Heart right ventricle (tissue), 16 donors: ENCODE data around the gene CDH2. TPM values are rescaled to one million over a fixed set of nuclear protein-coding genes. Genes with fewer than 3 reads are reported as not detected.

ENCODE experiments used
- ATAC-seq, 8 donors: fragments of 200-7000 bp; cut with Tn5 transposase; one replicate each; pipeline ENCODE4 v1.9.1; 2020; ENCODE audit warnings: mild to moderate bottlenecking in 8 of 8, moderate library complexity in 8 of 8, moderate number of reproducible peaks in 1 of 8
- DNase-seq, 2 donors: peaks; one replicate each; pipeline ENCODE4 v3.0.0-alpha.2; 2020
- H3K27ac ChIP-seq, 10 donors: fragments of 200-600 bp; sonication (generic) in 2 of 10; one replicate each; pipeline versions ENCODE4 v1.5.0 to v1.8.0; 2020 to 2022; ENCODE audit warnings: mild to moderate bottlenecking in 3 of 10
- H3K27me3 ChIP-seq, 7 donors: fragments of 200-600 bp; one replicate each; pipeline ENCODE4 v1.8.0; 2021 to 2022; ENCODE audit warnings: mild to moderate bottlenecking in 2 of 7
- H3K36me3 ChIP-seq, 9 donors: fragments of 200-600 bp; sonication (generic) in 1 of 9; one replicate each; pipeline versions ENCODE4 v1.5.0 to v1.8.0; 2020 to 2022; ENCODE audit warnings: mild to moderate bottlenecking in 2 of 9
- H3K4me1 ChIP-seq, 9 donors: fragments of 200-600 bp; sonication (generic) in 1 of 9; one replicate each; pipeline versions ENCODE4 v1.5.0 to v1.8.0; 2020 to 2022; ENCODE audit warnings: mild to moderate bottlenecking in 4 of 9
- H3K4me3 ChIP-seq, 10 donors: fragments of 200-600 bp; sonication (generic) in 2 of 10; one replicate each; pipeline versions ENCODE4 v1.5.0 to v1.8.0; 2020 to 2022; ENCODE audit warnings: mild to moderate bottlenecking in 7 of 10, moderate library complexity in 2 of 10
- H3K9me3 ChIP-seq, 11 donors: fragments of 200-600 bp in 10 of 11; sonication (generic) in 2 of 11; one replicate each; pipeline versions ENCODE4 v1.5.0 to v1.8.0; 2013 to 2022; ENCODE audit warnings: mild to moderate bottlenecking in 2 of 11, control low read depth in 1 of 11, moderate library complexity in 1 of 11
- CTCF ChIP-seq, 9 donors: fragments of 200-600 bp; sonication (generic) in 2 of 9; IDR thresholded peaks; one replicate each; pipeline versions ENCODE4 v1.5.0 to v1.8.0; 2021 to 2022; ENCODE audit warnings: antibody characterized with exemption in 9 of 9, mild to moderate bottlenecking in 5 of 9, moderate library complexity in 1 of 9
- WGBS, 2 donors: extraction: QIAGEN DNeasy Blood & Tissue Kit; methylation state at CpG; one replicate each; pipeline ENCODE4 v1.1.7; 2013; ENCODE audit warnings: inconsistent platforms in 1 of 2; 5-methylcytosine and 5-hydroxymethylcytosine counted together
- intact Hi-C, 10 donors: fragments of 100-400 bp; cut with DNase I; formaldehyde crosslinking; loops; one replicate each; pipeline versions ENCODE4 v1.11.1 to v1.14.2; 2022
- polyA plus RNA-seq, 2 donors: library from polyadenylated mRNA; stranded (reverse); fragments of 200-250 nt; gene quantifications; one replicate each; pipeline ENCODE4 v1.2.3, GENCODE V29; 2013
- total RNA-seq, 10 donors: library from RNA; stranded (reverse); fragmentation: NEBNext Ultra II Directional in 3 of 10; extraction: Animal tissue kit (Norgen Biotek cat#: 25700) in 3 of 10; gene quantifications; one replicate each; pipeline versions ENCODE4 v1.2.1 to v1.2.4, GENCODE V29; 2021 to 2023
- donor health status: Arrhythmogenic right ventricular cardiomyopathy.
- donor health status: ischemic (EF 13 %, LVEDD 7.1; RV severe dilation, severe dysfunction).
- donor health status: healthy with polysubstance abuse.
- donor health status: DM: no; HTN: yes; CAD: no.
- donor health status: DM: no; HTN: no; CAD: no.
- donor health status: ischemic (EF 25% LVEDD 6.9; RV normal size, moderate dysfunction).
- donor health status: ischemic (EF 25% LVEDD 5.7; RV mildly dilated, moderate dysfunction).
- donor health status: healthy.
- donor health status: DM: yes; HTN: yes; CAD: no.
- donor health status: Ischemic cardiomyopathy.
- donor health status: ischemic (EF 35%, LVEDD 5.7; RV mildly dilated, moderate dysfunction).
- donor health status: nonischemic (EF 11% LVEDD 7.7; RV severe dilation, severe dysfunction).
- donor health status: DM: yes; HTN: yes; CAD: no.
- donor health status: PGD.
- donor health status: ischemic (EF 29% LVEDD 5.4; RV normal size, mild dysfunction).
- donor health status: nonischemic (EF 23%, LVEDD 6.1; RV moderate dilation, normal function).

Gene CDH2
- total and polyA plus RNA-seq, 12 donors, result 50.3 to 575 (median 448) TPM

DNA sequence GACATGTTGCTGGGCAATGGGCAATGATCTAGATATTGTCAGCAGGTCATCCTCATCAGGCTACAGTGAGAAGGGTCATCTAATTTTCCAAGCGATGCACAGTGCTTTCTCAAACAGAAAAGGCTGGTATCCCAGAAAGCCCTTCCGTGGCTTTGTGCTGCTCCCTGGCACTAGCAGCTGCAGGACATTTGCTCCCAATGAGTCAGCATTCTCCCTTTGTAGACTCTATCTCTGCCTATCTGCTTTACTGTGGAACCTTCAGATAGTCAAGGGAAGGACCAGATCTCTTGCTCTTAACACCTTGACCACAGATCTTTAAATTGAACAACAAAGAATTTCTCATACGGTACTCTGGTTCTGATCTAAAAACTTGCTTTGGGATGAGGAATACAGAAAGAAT lies 101.4 kb downstream of the CDH2 start:
- Histone ChIP-seq H3K27me3 (no peaks in the 10 kb centered on the region), H3K27ac (peak overlapping the region in 8 of 10 donors; percentile 13 to 61 (median 48)), H3K36me3 (no peaks in the 10 kb centered on the region), H3K4me1 (peaks cover 0 to 89% (median 26%) of the 10 kb centered on the region in 9 donors), H3K9me3 (no peaks in the 10 kb centered on the region), H3K4me3 (no peak overlapping the region)
- ATAC-seq, result peak in 6 of 8 donors; percentile 26 to 69 (median 60)
- DNase-seq, result no peak
- intact Hi-C loops, result no loop called here
- no peak for TF ChIP-seq CTCF (IDR thresholded peaks at IDR 0.05)
- 60 to 69% methylated on average over 3 of the region's 3 CpGs for WGBS, 2 donors

DNA sequence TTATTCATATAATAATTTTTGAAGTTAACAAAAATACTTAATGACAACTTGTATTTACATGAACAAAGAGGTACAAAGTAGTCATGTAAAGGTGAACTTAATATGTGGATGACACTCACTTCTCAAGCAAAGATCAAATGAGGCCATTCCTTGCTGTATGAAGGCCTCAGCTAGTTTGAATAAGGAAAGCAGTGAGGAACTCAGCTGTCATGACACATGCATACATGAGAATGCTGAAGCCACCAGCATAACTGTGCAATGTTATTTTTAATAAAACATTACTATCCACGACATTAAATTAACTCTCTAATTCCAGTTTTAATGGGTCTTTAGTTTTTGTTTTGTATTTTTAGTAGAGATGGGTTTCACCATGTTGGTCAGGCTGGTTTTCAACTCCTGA lies 102.9 kb downstream of the CDH2 start:
- no peaks in the 10 kb centered on the region for H3K9me3 ChIP-seq
- intact Hi-C loops, result no loop called here
- no peak for DNase-seq
- H3K27ac ChIP-seq, result peak overlapping the region in 3 of 10 donors; percentile 27 to 45 (median 31)
- TF ChIP-seq CTCF (IDR thresholded peaks at IDR 0.05), result no peak
- no peaks in the 10 kb centered on the region for H3K27me3 ChIP-seq
- 37 to 52% methylated on average over 1 of the region's 1 CpG for whole genome bisulfite sequencing, 2 donors
- peaks cover 0 to 84% (median 16%) of the 10 kb centered on the region in 9 donors for H3K4me1 ChIP-seq
- H3K4me3 ChIP-seq, result no peak overlapping the region
- H3K36me3 ChIP-seq, result no peaks in the 10 kb centered on the region
- ATAC-seq, result no peak

DNA sequence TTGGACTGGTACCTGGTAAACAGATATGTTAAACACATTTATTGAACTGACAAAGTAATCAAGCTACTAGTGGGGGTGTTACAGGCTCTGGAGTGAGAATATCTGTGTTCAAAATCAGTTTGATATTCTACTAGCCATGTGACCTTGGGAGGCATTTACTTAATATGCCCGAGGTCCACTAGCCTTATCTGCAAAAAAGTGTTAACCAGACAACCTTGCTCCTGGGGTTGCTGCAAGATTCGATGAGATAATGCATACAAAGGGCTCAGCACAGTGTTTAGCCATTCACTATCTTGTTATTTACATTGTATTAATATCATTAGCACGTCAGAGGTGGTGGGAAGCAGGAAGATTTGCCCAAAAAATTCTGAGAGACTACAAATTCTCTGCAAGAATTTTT lies 103.3 kb downstream of the CDH2 start:
- no peak for TF ChIP-seq CTCF (IDR thresholded peaks at IDR 0.05)
- peaks cover 0 to 80% (median 13%) of the 10 kb centered on the region in 9 donors for H3K4me1 ChIP-seq
- WGBS, 2 donors, result 12 to 14% methylated on average over 3 of the region's 3 CpGs
- no peaks in the 10 kb centered on the region for H3K9me3 ChIP-seq
- peak overlapping the region in 3 of 10 donors; percentile 27 to 45 (median 31) for H3K27ac ChIP-seq
- ATAC-seq, result no peak
- intact Hi-C loops, result no loop called here
- H3K4me3 ChIP-seq, result no peak overlapping the region
- no peak for DNase-seq
- H3K27me3 ChIP-seq, result no peaks in the 10 kb centered on the region
- no peaks in the 10 kb centered on the region for H3K36me3 ChIP-seq

DNA sequence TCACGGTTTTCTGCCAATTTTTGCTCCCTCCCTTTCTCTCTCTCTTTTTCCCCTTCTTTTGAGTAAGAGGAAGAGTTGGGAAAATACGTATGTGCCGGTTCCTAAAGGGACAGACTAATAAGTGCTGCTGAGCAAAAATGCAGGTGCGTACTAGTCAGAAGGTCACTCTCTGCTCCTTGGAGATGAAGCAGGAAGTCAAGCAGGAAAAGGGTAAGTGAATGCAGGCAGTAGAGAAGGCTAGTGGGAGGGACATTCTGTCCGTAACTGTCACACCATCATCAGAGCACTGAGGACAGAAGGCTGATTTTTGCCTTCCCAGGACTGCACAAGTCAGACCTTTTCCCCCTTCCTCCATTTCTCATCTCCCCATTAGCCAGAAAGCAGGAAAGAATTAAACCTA lies 105.7 kb downstream of the CDH2 start:
- no peak for TF ChIP-seq CTCF (IDR thresholded peaks at IDR 0.05)
- H3K4me3 ChIP-seq, result no peak overlapping the region
- peaks cover 0 to 66% (median 11%) of the 10 kb centered on the region in 9 donors for H3K4me1 ChIP-seq
- H3K9me3 ChIP-seq, result peaks cover 0 to 8% (median 0%) of the 10 kb centered on the region in 11 donors
- peak overlapping the region in 4 of 10 donors; percentile 21 to 46 (median 34) for H3K27ac ChIP-seq
- ATAC-seq (peak in 5 of 8 donors; percentile 36 to 55 (median 46)), DNase-seq (no peak)
- H3K27me3 ChIP-seq, result no peaks in the 10 kb centered on the region
- intact Hi-C loops, result no loop called here
- WGBS, 2 donors, result 39 to 42% methylated on average over 5 of the region's 5 CpGs
- H3K36me3 ChIP-seq, result no peaks in the 10 kb centered on the region
